ENCODE data around the gene TMEM161B.
A peak's percentile ranks its signal among the peaks of the same experiment; 100 is the strongest.
"Not testable (repeated sequence)": the region's sequence is repeated elsewhere in the genome, so short reads cannot be mapped to it uniquely, and the experiment has no call there.

Gene TMEM161B

DNA sequence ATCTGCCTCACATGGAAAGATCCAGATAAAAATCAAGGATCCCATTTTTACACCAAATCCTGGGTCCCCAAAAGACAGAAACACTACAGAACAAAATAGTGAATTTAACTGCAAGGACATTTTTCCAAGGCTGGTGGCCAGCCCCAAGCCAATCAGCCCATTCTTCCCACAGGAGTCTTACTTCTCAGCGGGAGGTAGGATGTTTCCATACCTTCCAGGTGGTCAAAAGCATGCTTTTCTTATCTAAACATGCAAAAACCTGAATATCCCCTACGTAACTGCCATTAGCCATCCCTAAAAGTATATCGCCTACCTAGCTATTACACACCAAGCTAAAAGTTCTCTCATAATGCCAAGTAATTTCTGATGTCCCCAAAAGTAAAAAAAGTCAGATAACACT lies 20.6 kb downstream of the TMEM161B start:
- no peak for TF ChIP-seq TAF1 (IDR thresholded peaks at IDR 0.05; ENCODE audit: borderline replicate concordance, low read depth, low read length)
- TF ChIP-seq POLR2A (IDR thresholded peaks at IDR 0.05; ENCODE audit: low read depth, low read length), result no peak
- TF ChIP-seq POLR2AphosphoS5 (IDR thresholded peaks at IDR 0.05; ENCODE audit: low read depth, low read length), result no peak
- DNase-seq (ENCODE audit: insufficient read length), result no peak
- FAIRE-seq, result no peak

DNA sequence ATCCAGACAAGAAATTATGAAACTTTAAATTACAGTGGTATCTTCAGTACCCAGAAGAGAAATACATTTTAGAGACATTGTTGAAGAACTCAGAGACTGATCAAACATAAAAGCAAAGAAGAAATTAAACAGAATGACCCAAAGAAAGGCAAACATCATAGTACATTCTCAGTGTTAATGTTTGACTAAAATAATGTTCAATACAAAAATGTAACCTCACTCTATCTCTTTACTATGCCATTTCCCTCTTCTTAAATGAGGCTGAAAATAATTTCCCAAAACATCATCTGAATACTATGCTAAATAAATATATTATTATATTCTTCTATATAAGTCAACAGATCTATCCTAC lies 22.8 kb downstream of the TMEM161B start:
- TF ChIP-seq POLR2AphosphoS5 (IDR thresholded peaks at IDR 0.05; ENCODE audit: low read depth, low read length), result no peak
- FAIRE-seq (no peak), DNase-seq (ENCODE audit: insufficient read length) (no peak)

DNA sequence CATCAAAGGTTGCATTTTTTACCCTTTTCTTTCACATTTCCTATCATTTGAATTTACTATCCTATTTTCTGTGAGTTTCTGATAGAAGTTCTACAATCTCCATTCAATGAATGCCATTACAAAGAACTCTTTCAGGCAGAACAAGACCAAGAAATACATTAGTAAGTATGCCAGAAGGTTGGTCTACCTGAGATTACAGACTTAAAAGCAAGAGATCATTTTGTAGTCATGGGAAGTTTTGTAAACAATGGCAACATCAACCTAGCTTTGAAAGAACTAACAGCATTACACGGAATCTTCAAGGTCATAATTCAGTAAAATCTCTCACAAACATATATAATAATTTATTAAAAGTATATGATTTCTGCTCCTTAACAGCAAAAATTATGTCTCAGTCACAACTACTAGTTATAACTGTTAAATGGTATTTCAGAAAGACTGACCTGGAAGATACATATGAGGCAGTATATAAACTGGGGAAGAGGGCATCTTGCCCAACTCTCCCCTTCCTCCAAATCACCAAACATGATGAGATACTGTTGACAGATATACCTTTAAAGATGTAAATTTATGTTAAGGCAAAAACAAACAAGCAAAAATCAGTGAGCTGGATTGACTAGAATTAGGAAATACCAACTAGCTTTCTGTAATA lies 23.3 kb downstream of the TMEM161B start:
- TF ChIP-seq POLR2A (IDR thresholded peaks at IDR 0.05; ENCODE audit: low read depth, low read length) (no peak), POLR2AphosphoS5 (IDR thresholded peaks at IDR 0.05; ENCODE audit: low read depth, low read length) (no peak), TAF1 (IDR thresholded peaks at IDR 0.05; ENCODE audit: borderline replicate concordance, low read depth, low read length) (no peak)
- FAIRE-seq (peak; percentile 61), DNase-seq (ENCODE audit: insufficient read length) (no peak)

DNA sequence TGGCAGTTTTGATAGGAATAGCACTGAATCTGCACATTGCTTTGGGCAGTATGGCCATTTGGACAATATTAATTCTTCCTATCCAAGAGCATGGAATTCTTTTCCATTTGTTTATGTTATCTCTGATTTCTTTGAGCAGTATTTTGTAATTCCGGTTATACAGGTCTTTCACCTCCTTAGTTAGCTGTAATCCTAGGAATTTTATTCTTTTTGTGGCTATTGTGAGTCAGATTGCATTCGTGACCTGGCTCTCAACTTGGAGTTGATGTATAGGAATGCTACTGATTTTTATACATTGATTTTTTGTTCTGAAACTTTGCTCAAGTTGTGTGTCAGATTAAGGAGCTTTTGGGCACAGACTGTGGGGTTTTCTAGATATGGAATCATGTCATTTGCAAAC lies 24.0 kb downstream of the TMEM161B start:
- TF ChIP-seq POLR2A (IDR thresholded peaks at IDR 0.05; ENCODE audit: low read depth, low read length), result no peak
- no peak for TF ChIP-seq POLR2AphosphoS5 (IDR thresholded peaks at IDR 0.05; ENCODE audit: low read depth, low read length)
- no peak for TF ChIP-seq TAF1 (IDR thresholded peaks at IDR 0.05; ENCODE audit: borderline replicate concordance, low read depth, low read length)
- no peak for FAIRE-seq
- DNase-seq (ENCODE audit: insufficient read length), result no peak

DNA sequence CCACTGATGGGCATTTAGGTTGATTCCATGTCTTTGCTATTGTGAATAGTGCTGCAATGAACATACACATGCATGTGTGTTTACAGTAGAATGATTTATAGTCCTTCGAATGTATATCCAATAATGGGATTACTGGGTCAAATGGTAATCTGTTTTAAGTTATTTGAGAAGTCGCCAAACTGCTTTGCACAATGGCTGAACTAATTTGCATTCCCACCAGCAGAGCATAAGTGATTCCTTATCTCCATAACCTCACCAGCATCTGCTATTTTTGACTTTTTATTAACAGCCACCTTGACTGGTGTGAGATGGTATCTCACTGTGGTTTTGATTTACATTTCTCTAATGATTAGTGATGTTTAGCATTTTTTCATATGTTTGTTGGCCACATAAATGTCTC lies 25.2 kb downstream of the TMEM161B start:
- not testable (repeated sequence) for FAIRE-seq; DNase-seq (ENCODE audit: insufficient read length)

DNA sequence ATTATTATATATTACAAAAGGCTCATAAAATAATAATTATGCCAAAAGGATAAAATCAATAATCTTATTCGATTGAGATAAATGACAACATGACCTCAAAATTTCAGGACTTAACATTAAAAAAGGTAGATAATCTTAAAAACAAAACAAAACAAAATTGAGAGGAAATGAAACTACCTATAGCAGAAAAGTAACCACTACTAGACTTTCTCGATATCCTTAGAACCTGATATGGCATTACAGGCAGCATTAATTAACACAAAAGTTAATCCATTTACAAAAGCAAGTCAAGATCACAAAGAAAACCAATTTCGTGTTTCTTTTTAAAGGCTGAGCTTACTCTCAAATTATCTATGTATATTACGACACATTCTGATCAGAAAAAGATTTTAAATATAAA lies 29.9 kb downstream of the TMEM161B start:
- TF ChIP-seq POLR2A (IDR thresholded peaks at IDR 0.05; ENCODE audit: low read depth, low read length), result no peak
- no peak for TF ChIP-seq POLR2AphosphoS5 (IDR thresholded peaks at IDR 0.05; ENCODE audit: low read depth, low read length)
- TF ChIP-seq TAF1 (IDR thresholded peaks at IDR 0.05; ENCODE audit: borderline replicate concordance, low read depth, low read length), result no peak
- no peak for DNase-seq (ENCODE audit: insufficient read length)
- no peak for FAIRE-seq

DNA sequence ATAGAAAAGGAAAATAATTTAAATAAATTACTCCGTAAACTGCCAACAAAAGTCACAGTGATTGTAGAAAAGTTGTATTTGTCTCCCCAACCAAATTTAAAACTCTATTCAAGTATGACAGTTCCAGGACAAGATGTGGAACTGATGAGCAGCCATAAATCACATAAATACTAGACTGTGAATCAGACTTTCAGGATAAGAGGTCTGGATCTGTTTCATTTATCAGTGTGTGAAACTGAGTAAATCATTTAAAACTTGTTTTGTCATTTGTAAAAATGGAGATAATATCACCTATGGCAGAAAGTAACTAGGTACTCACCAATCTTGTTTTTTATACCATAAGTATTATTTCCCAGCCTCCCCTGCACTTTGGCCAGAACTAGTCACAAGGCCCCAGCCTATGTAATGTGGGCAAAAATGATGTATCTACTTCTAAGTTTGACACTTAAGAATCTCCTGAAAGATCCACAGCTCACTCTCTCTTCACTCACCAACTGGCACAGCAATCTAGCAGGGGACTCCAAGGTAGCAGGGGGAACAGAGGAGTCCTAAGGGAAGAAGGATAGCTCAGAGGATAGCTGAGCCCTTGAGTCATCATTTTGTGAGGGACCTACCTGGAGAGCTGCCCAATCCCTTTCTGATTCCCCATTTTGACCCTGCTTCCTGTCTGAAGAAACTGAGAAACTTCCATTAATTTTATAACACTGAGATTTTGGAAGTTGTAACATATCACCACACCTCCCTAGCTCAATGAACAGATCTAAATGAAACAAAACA lies 31.6 kb downstream of the TMEM161B start:
- FAIRE-seq (no peak), DNase-seq (ENCODE audit: insufficient read length) (no peak)
- no peak for TF ChIP-seq TAF1 (IDR thresholded peaks at IDR 0.05; ENCODE audit: borderline replicate concordance, low read depth, low read length)
- no peak for TF ChIP-seq POLR2AphosphoS5 (IDR thresholded peaks at IDR 0.05; ENCODE audit: low read depth, low read length)
- no peak for TF ChIP-seq POLR2A (IDR thresholded peaks at IDR 0.05; ENCODE audit: low read depth, low read length)

DNA sequence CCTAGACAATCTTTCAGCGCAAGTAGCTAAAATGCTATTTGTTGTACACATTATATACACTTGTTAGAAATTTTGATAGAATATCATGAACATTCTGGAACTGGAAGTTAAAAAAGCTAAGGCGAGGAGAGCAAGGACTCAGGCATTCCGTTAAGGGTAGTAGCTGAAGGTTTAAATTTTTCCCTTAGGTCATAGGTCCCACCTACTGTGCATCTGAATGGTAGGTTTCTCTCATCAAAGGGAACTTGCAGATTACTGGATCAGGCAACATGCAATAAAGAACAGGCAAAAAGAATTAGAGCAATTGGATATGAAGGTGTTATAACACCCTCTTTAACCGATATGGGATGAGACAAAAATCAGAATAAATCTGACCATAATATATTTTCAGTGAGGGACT lies 32.8 kb downstream of the TMEM161B start:
- TF ChIP-seq POLR2A (IDR thresholded peaks at IDR 0.05; ENCODE audit: low read depth, low read length) (no peak), TAF1 (IDR thresholded peaks at IDR 0.05; ENCODE audit: borderline replicate concordance, low read depth, low read length) (no peak), POLR2AphosphoS5 (IDR thresholded peaks at IDR 0.05; ENCODE audit: low read depth, low read length) (no peak)
- FAIRE-seq (peak; percentile 56), DNase-seq (ENCODE audit: insufficient read length) (no peak)

DNA sequence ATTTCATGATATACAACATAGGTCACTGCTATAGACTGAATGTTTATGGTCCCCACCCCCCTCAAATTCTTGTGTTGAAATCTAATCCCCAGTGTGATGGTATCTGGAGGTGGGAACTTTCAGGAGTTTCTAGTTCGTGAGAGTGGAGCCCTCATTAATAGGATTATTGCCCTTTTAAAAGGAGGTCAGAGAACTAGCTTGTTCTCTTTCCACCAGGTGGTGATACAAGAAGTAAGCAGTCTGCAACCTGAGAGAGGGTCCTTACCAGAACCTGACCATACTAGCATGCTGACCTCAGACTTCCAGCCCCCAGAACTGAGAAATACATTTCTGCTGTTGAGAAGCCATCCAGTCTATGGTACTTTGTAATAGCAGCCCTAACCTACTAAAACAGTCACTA lies 33.3 kb downstream of the TMEM161B start:
- DNase-seq (ENCODE audit: insufficient read length) (no peak), FAIRE-seq (peak; percentile 50)
- TF ChIP-seq POLR2A (IDR thresholded peaks at IDR 0.05; ENCODE audit: low read depth, low read length) (no peak), TAF1 (IDR thresholded peaks at IDR 0.05; ENCODE audit: borderline replicate concordance, low read depth, low read length) (no peak), POLR2AphosphoS5 (IDR thresholded peaks at IDR 0.05; ENCODE audit: low read depth, low read length) (no peak)

DNA sequence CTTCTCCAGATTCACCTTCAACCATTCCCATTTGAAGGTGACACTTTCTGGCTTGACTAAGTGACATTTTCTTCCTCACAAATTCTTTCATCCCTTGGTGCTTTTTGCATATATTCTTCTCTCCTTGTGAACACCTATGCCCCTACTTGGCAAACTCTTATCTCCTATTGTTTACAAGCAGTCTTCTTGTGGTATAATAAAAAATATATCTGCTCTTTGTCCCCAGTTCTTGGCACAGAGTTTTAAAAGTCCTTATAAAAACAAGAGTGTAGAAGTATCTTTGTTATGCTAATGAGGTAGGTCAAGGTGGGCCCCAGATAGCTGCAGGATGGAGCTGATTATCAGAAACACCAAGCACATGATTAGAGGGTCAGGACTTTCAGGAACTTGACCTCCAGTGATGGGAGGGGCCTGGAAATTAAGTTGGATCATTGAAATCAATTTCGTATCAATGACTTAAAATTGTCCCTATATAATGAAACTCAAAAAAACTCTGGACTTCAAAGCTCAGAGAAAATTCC lies 38.0 kb downstream of the TMEM161B start:
- FAIRE-seq, result no peak

DNA sequence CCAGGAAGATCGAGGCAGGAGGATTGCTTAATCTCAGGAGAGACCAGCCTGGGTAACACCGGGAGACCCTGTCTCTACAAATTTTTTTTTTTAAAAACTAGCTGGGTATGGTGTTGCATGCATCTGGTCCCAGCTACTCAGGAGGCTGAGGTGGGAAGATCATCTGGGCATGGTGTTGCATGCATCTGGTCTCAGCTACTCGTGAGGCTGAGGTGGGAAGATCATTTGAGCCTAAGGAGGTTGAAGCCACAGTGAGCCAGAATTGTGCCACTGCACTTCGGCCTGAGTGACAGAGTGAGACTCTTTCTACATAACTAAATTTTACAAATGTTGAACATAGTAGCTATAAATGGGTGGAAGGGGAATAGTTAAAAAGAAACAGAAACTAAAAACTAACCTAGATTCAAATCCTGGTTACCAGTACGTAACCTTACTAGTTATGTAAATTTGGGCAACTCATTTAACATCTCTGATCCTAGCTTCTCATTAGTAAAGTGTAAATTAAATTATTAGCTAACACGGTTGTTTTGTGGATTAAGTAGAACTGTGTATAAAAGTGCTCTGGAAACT lies 41.7 kb downstream of the TMEM161B start:
- DNase-seq (ENCODE audit: insufficient read length) (no peak), FAIRE-seq (peak; percentile 53)
- TF ChIP-seq POLR2A (IDR thresholded peaks at IDR 0.05; ENCODE audit: low read depth, low read length), result no peak
- TF ChIP-seq POLR2AphosphoS5 (IDR thresholded peaks at IDR 0.05; ENCODE audit: low read depth, low read length), result no peak
- TF ChIP-seq TAF1 (IDR thresholded peaks at IDR 0.05; ENCODE audit: borderline replicate concordance, low read depth, low read length), result no peak

More for the DNA sequence above, 38.0 kb downstream of the TMEM161B start:
- DNase-seq (ENCODE audit: insufficient read length), result no peak
- TF ChIP-seq POLR2AphosphoS5 (IDR thresholded peaks at IDR 0.05; ENCODE audit: low read depth, low read length) (no peak), POLR2A (IDR thresholded peaks at IDR 0.05; ENCODE audit: low read depth, low read length) (no peak), TAF1 (IDR thresholded peaks at IDR 0.05; ENCODE audit: borderline replicate concordance, low read depth, low read length) (no peak)

DNA sequence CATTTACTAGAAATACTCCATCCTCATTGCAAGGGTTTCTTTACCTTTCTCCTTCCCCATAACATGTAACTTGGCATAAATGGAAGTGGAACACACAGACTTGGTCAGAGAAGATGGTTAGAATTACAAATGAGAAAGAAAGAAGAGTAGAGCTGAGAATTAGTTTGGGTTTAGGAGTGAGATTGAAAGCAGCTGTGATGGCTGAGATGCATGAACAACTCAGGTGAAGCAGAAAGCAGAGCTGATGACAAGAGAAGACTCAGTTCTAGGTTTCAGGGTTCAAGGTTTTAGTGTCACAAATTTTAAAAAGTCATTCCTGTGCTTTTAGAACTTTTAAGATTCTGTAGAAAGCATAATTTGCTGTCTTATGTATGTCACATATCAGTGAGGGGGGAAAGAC lies 54.0 kb downstream of the TMEM161B start:
- FAIRE-seq (no peak), DNase-seq (ENCODE audit: insufficient read length) (no peak)
- TF ChIP-seq TAF1 (IDR thresholded peaks at IDR 0.05; ENCODE audit: borderline replicate concordance, low read depth, low read length) (no peak), POLR2AphosphoS5 (IDR thresholded peaks at IDR 0.05; ENCODE audit: low read depth, low read length) (no peak), POLR2A (IDR thresholded peaks at IDR 0.05; ENCODE audit: low read depth, low read length) (no peak)
